Measurements from ENCODE around the gene ZMIZ1.
"Not testable (repeated sequence)": the region's sequence is repeated elsewhere in the genome, so short reads cannot be mapped to it uniquely, and the experiment has no call there.

ZMIZ1 gene

DNA sequence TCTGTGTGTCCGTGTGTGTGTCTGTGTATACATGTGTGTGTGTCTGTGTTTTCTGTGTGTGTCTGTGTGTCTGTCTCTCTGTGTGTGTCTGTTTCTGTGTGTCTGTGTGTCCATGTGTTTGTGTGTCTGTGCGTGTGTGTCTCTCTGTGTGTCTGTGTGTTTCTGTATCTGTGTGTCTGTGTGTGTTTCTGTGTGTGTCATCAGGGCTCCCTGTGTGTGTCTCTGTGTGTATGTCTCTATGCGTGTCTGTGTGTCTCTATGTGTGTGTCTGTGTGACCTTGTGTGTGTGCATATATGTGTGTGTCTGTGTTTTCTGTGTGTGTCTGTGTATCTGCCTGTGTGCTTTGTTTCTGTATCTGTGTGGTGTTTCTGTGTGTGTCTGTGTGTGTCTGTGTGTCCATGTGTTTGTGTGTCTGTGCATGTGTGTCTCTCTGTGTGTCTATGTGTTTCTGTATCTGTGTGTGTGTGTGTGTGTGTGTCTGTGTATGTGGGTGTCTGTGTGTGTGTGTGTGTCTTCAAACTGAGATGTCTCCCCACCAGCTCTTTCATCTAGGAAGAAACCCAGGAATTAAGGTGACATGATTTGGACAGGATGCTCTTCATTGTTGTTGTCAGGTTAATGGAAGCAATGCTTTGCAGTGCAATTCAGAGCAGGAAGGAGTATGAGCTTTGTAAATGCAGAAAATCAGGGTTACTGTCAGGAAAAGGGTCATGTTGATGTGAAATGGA, 257.8 kb downstream of the ZMIZ1 start:
- no peak for DNase-seq
- in situ Hi-C loops (cut with MboI; ENCODE audit: low pct_unique_long_range_greater_than_20kb, low sequenced_read_pairs) = no loop called here

DNA sequence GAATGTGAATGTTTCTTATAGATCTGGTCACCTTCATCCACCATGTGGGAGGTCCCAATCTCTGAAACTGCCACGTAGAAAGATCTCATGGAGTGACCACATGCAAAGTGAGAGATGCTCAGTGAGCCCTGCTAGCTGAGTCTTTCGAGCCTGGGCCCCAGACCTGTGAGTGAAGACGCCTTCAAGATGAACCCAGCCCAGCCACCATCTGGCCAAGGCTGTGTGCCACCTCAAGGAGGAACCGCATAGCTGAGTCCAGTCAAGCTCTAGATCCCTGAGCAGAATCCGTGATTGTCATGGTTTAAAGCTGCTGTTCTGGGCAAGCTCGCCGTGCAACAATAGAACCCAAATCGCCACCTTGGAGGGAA, 258.3 kb downstream of the ZMIZ1 start:
- in situ Hi-C loops (cut with MboI; ENCODE audit: low pct_unique_long_range_greater_than_20kb, low sequenced_read_pairs) = no loop called here
- no peak for DNase-seq

DNA sequence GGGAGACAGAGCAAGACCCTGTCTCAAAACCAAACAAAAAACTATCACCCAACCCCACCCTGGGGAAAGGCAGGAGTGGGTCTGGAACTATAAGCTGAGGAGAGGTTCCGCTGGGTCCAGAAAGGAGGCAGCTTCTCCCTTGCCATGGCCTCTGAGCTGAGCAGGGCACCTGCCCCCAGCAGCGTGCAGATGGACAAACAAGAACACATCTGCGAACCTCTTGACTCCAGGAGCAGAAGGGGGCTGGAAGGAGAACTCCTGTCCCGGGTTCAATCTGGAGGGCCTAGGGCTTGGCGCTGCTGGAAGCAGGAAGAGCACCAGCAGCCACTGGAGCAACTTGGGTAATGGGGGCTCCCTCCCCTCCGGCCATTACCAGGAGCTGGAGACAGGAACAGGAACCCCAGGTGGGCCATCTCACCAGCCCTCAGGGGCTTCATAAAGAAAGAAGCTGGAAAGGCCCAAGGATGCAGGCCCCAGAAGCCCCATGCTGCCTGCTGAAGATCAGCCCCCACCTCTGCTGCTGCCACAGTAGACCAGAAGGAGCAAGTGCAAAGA, 259.5 kb downstream of the ZMIZ1 start:
- in situ Hi-C loops (cut with MboI; ENCODE audit: low pct_unique_long_range_greater_than_20kb, low sequenced_read_pairs) = no loop called here
- no peak for DNase-seq

DNA sequence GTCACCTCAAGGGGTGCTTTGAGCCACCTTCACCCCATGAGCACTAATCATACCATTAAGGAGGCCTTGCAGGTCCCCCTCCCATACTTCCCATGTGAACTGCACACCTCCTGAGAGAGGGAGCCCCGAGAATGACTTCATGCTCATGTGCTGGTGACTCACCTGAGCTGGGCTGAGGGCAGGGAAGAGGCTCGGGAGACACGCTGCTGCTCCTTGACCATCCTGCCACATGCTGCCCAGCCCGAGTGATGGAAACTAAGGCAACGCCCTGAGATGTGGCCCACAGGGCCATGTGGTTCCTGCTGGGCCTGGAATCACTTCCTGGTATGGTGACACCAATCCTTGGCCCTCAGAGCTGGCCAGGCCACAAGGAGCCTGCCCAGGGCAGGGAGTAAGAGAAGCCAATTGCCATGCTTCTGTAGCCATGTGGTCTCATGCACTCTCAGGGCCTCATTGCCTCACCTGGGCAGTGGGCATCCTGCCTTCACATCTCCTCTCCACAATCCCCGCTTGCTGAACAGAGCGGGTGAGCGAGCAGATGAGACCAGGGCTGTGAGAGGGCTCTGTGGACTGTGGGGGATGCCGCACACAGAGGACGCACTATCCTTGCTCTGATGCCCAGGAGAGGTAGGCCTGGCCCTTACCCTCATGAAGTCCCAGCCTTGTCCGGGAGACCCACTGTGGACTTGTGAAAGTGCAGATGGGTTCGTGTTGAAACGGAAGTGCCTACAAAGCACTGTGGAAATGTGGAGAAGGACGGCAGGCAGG, 260.2 kb downstream of the ZMIZ1 start:
- in situ Hi-C loops (cut with MboI; ENCODE audit: low pct_unique_long_range_greater_than_20kb, low sequenced_read_pairs) = no loop called here
- DNase-seq = no peak

DNA sequence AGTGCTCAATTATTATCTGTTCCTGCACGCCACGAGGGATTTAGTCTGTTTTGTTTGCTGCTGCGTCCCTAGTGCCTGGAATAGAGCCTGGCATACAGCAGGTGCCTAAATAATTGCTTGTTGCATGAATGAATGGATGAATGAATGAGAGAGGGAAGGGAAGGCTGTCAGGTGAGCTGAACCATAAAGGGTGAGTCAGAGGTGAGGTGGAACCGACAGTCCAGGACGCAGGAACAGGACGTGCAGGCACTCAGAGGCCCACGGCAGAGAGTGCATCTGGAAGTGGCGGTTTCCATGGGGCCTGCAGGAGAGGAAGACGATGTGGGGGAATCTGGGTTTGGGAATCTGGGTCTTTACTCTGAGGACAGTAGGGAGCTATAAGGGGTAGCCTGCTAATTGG, 260.8 kb downstream of the ZMIZ1 start:
- no peak for DNase-seq
- in situ Hi-C loops (cut with MboI; ENCODE audit: low pct_unique_long_range_greater_than_20kb, low sequenced_read_pairs) = no loop called here

DNA sequence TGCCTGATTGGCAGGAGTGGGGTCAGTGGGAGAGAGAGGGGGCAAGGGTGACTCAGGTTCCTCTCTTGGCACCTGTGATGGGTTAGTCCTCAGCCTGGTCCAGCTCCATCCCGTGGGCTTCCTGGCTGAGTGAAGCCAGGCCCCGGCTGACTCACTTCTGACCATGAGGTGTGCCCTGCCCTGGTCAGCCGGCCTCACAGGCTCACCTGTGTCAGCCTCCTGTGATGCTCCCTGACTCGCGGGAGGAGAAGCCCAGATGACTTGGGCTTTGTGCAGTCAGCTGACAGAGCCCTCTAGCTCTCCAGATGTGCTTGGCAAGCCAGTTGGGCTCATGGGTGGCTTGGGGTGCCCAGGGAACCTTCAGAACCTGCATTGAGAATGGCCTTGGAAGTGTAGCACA, 262.5 kb downstream of the ZMIZ1 start:
- in situ Hi-C loops (cut with MboI; ENCODE audit: low pct_unique_long_range_greater_than_20kb, low sequenced_read_pairs) = no loop called here
- DNase-seq = no peak

DNA sequence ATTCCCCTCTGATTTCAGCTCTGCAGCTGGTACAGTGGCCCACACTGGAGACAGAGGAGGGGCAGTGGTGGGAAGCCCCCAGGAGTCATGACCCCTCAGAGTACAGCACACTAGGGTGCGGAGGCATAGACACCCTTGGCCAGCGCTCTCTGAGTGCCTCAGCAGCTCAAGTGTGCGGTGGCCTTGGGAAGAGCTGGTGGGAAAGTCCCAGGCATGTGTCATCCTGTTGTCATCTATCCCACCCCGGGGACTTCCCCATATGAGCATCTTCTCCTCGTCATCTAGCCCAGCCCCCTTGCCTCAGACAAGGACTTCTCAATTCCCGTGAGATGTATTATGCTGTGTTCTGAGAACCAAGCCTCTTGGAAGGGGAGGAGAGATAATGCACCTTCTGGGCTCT, 262.9 kb downstream of the ZMIZ1 start:
- in situ Hi-C loops (cut with MboI; ENCODE audit: low pct_unique_long_range_greater_than_20kb, low sequenced_read_pairs) = no loop called here
- peak; percentile 44 for DNase-seq

DNA sequence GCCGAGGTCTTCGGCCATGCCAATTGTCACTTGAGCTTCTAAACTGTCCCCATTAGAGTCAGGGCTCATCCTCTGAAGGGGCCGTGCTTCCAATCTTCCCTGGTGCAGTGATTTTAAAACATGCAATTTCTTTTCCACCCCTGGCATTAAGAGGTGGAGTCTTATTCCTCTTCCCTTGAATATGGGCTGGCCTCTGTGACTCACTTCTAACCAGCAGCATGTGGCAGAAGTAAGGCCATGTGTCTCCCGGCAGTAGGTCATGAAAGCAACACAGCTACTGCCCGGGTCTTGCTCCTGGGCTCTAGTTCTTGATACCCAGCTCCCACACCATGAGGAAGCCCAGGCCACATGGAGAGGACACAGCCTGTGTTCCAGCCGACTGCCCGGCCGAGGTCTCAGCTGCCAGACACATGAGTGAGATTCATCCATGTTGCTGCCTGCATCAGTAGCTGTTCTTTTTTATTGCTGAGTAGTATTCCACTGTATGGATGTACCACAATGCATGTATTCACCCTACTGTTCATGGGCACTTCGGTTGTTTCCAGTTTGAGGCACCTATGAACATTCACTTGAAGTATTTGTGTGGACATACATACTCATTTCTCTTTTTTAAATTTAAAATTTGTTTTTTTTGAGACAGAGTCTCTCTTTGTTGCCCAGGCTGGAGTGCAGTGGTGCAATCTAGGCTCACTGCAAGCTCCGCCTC, 264.0 kb downstream of the ZMIZ1 start:
- in situ Hi-C loops (cut with MboI; ENCODE audit: low pct_unique_long_range_greater_than_20kb, low sequenced_read_pairs); DNase-seq: not testable (repeated sequence)

DNA sequence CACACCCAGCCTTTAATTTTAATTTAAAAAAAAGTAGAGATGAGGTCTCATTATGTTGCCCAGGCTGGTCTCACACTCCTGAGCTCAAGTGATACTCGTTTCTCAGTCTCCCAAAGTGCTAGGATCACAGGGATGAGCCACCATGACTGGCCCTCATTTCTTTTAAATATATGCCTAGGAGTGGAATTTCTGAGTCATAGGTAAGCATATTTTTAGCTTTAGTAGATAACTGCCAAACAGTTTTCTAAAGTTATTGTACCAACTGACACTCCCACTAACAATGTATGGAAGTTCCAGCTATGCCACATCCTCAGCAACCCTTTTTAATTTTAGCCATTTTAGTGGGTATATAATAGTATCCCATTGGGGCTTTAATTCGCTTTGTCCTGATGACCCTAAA, 264.7 kb downstream of the ZMIZ1 start:
- DNase-seq = no peak
- in situ Hi-C loops (cut with MboI; ENCODE audit: low pct_unique_long_range_greater_than_20kb, low sequenced_read_pairs) = no loop called here

DNA sequence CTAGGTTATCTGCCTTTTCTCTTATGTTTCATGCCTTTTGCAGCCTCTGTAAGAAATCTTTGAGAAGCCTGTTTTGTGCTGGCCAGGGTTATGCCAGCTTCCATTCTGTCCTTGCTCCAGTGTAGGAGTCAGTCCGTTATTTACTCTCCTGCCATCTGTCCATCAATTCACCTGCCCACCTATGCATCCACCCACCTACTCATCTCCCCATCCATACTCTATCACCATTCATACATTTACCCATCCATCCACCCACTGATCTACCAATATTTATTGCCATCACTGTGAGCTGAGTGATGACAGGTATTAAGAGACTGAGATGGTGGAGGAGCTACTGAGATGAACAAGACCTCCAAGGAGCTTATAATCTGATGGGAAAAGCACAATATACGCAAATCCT, 265.8 kb downstream of the ZMIZ1 start:
- no peak for DNase-seq
- in situ Hi-C loops (cut with MboI; ENCODE audit: low pct_unique_long_range_greater_than_20kb, low sequenced_read_pairs) = no loop called here

DNA sequence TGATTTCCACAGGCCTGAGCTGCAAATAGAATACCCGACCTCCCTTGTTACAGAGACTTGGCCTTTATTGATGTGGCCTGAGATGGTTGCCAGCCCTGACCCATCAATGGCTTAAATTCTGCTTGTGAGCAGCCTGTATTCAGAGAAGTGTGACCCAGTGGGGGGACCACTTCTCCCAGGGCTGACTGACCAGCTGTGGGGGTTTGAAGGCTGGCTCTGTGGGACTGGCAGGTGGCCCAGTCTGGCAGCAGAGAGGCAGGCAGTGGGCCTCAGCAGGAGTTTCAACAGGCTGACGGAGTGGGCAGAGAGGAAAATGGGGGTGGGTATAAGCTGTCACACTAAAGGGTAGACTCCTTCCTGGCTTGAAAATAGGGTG, 266.3 kb downstream of the ZMIZ1 start:
- DNase-seq = no peak
- in situ Hi-C loops (cut with MboI; ENCODE audit: low pct_unique_long_range_greater_than_20kb, low sequenced_read_pairs) = no loop called here

DNA sequence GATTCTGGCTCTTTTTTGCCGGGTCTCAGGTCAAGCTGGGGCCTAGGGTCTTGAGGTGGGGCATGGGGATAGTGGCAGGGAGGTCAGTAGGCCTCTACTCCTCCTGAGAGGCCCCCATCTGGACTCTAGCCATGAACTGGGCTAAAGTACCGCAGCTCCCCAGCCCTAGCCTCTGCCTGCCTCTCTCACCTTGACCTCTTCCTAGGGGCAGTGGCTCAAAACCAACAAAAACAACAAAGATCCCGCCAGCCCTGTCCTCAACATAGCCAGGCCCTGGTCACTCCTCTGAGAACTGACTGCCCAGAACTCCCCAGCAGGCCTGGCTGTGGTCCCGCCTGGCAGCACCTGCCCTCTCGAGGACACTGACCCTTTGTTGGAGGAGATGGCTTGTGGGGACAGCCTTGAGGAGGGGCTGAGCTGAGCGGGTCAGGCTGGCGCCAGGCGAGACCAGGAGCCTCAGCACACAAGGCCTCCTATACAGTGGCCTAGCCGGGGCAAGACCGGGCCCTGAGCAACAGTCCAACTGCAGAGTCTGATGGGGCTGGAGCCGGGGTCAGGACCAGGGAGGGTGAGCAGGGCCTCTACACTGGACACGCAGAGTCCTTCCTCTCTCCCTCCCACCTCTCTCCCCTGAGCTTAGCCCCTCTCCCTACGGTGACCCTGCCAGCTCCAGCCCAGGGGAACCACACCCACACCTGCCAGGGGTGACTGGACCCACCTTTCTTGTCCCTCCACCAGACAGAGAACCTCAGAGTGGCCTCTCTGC, 266.9 kb downstream of the ZMIZ1 start:
- in situ Hi-C loops (cut with MboI; ENCODE audit: low pct_unique_long_range_greater_than_20kb, low sequenced_read_pairs) = no loop called here
- DNase-seq = no peak

DNA sequence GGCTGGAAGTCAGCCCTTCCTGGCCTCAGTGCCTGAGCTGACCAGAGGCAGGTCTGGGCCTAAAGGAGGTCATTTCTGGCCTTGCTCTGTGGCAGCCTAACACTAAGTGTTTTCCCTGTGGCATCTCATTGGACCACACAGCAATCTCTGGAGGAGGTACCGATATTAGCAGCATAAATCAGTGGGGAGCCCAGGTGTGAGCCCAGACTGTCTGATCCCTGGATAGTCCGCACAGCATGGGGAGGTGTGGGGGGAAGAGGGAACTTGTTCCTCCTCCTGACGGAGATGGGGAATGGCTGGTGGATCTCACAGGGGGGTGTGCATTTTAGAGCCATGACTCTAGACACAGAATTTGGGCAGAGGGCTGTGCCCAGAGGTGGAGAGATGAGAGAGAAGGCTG, 267.5 kb downstream of the ZMIZ1 start:
- in situ Hi-C loops (cut with MboI; ENCODE audit: low pct_unique_long_range_greater_than_20kb, low sequenced_read_pairs) = no loop called here
- DNase-seq = no peak

DNA sequence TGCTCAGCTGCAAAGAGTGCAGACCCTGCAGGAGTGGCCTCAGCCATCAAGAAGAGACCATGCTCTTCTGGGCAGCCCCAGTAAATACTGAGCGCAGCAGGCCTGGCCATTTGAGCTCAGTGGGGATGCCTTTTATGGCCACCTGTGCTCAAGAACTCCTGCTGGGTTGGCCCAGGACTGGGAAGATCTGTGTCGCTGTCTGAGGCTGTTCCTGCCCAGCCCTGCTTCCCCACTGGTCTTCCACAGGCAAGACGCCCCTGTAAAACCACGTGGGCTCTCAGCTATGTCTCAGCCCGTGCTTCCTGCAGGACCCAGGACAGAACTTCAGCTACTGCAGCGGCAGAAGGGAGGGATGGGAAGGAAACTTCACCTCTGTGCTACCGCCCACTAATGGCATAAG, 268.0 kb downstream of the ZMIZ1 start:
- in situ Hi-C loops (cut with MboI; ENCODE audit: low pct_unique_long_range_greater_than_20kb, low sequenced_read_pairs) = no loop called here
- no peak for DNase-seq

DNA sequence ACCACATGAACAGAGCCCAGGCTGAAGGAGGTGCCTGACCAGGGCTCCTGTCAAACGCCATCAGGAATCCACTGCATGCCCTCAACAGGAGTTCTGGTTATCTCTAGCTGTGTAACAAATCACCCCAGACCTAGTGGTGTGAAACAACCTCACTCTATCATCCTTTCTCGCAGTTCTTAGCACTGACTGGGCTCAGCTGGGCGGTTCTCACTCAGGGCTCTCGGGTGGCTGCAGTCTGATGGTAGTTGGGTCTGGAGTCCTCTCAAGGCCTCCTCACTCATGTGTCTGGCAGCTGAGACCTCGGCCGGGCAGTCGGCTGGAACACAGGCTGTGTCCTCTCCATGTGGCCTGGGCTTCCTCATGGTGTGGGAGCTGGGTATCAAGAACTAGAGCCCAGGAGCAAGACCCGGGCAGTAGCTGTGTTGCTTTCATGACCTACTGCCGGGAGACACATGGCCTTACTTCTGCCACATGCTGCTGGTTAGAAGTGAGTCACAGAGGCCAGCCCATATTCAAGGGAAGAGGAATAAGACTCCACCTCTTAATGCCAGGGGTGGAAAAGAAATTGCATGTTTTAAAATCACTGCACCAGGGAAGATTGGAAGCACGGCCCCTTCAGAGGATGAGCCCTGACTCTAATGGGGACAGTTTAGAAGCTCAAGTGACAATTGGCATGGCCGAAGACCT, 269.2 kb downstream of the ZMIZ1 start:
- in situ Hi-C loops (cut with MboI; ENCODE audit: low pct_unique_long_range_greater_than_20kb, low sequenced_read_pairs); DNase-seq: not testable (repeated sequence)

DNA sequence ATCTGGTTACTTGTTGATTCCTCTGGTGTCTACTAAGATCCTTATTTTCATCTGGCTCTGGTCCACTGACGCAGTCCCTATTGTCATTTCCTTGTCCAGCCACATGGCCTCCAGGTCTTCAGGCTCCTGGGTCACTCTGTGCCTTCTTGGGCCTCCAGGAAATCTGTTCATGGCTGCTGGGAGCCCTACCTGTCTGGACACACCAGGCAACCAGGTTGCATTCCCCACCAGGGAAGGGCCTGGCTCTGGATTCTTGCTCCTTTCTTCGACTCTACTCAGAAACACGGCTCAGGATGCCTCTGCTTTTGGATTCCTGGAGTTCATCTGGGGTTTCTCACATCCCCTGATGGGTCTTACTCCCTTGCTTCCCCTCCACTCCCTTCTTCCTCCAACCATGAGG, 270.5 kb downstream of the ZMIZ1 start:
- in situ Hi-C loops (cut with MboI; ENCODE audit: low pct_unique_long_range_greater_than_20kb, low sequenced_read_pairs) = no loop called here
- DNase-seq = no peak

DNA sequence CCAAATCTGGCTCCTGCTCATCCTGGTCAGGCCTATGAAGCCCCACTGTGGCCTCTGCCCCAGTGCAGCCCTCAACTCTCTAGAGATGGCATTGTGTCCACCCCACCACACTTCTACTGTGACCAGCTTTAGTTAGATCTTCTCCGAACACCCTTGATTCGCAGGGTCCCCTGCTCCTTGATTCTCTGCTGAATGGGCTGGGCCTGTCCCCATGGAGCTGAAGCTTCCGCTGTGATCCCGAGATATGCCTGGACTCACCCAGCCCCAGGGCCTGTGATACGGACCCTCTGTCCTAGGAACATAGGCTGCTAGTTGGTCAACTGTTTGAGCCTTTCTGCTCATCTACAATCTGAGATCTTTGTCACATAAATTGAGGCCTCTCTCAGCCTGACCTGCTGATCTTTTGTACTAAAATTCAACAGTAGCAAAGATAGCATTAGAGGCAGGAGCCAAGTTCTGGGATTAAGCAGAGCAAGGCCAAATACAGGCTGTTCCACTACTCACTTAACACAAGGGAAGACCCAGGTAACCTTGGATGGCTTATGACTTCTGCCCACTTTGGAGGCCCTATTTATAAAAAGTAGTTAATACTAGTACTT, 272.0 kb downstream of the ZMIZ1 start:
- no peak for DNase-seq
- in situ Hi-C loops (cut with MboI; ENCODE audit: low pct_unique_long_range_greater_than_20kb, low sequenced_read_pairs) = no loop called here

DNA sequence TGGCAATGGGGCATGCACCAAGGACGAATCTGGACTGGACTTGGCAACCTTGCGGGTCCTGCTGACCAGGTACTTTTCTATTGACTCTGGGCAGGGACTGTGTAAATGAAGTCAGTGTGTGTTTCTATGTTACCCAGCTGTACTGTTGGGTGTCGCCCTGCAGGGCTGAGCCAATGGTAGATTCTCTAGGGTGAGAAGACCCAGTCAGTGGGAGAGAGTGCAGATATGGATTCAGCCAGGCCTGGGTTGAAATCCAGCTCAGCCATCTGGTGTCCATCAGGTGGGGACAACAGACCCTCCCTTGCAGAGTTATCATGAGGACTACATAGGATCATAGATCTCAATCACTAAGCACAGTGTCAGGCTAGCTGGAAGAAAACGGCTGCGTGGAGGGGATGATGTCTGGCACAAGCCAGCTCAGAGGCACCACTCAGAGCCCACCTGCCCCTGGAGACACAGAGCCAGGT, 273.6 kb downstream of the ZMIZ1 start:
- DNase-seq = no peak
- in situ Hi-C loops (cut with MboI; ENCODE audit: low pct_unique_long_range_greater_than_20kb, low sequenced_read_pairs) = no loop called here

Measured in KBM-7 (cell line).